ENCODE measurements around the gene LAMC3. TPM values are rescaled to one million over a fixed set of nuclear protein-coding genes. Genes with fewer than 3 reads are reported as not detected.
"Not testable (repeated sequence)": the region's sequence is repeated elsewhere in the genome, so short reads cannot be mapped to it uniquely, and the experiment has no call there.

LAMC3 gene
- total RNA-seq, 2 experiments from 2014 or later = 0.66 to 1.7 TPM

DNA sequence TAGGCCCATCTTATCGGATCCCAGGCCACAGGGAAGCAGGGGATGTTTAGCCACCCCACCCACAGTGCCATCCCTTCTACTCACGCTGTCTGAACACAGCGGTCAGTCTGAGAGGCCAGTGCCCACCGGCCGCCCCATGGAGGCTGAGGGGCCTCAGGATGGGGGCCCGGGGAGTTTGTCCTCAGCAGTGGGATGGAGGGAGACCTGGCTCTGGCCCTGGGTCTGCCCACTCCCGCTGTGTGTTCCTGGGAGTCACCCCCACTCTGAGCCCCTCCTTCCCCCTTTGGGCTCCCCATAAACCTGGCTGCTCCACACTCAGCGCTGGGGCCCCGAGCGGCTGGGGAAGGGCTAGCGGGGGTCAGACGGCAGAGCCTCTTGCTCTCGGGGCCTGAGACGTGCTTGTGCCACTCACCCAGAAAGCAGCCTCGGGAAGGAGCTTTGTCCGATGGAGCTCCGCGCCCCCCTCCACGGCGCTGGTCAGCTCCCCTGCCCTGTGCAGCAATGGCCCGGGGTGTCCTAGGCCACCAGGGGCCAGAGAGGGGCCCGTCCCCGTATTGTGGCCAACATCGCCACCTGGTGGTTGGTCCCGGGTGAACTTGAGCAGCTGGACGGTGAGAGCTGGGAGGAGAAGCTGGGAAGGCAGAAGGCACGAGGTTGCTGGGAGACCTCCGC lies 10.9 kb upstream of the LAMC3 start:
- TF ChIP-seq, protein P1, sequence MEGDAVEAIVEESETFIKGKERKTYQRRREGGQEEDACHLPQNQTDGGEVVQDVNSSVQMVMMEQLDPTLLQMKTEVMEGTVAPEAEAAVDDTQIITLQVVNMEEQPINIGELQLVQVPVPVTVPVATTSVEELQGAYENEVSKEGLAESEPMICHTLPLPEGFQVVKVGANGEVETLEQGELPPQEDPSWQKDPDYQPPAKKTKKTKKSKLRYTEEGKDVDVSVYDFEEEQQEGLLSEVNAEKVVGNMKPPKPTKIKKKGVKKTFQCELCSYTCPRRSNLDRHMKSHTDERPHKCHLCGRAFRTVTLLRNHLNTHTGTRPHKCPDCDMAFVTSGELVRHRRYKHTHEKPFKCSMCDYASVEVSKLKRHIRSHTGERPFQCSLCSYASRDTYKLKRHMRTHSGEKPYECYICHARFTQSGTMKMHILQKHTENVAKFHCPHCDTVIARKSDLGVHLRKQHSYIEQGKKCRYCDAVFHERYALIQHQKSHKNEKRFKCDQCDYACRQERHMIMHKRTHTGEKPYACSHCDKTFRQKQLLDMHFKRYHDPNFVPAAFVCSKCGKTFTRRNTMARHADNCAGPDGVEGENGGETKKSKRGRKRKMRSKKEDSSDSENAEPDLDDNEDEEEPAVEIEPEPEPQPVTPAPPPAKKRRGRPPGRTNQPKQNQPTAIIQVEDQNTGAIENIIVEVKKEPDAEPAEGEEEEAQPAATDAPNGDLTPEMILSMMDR (IDR thresholded peaks at IDR 0.05) = no peak
- H3K4me3 ChIP-seq (ENCODE audit: low read length) = no peak overlapping the region
- ATAC-seq (ENCODE audit: poor library complexity) = no peak

DNA sequence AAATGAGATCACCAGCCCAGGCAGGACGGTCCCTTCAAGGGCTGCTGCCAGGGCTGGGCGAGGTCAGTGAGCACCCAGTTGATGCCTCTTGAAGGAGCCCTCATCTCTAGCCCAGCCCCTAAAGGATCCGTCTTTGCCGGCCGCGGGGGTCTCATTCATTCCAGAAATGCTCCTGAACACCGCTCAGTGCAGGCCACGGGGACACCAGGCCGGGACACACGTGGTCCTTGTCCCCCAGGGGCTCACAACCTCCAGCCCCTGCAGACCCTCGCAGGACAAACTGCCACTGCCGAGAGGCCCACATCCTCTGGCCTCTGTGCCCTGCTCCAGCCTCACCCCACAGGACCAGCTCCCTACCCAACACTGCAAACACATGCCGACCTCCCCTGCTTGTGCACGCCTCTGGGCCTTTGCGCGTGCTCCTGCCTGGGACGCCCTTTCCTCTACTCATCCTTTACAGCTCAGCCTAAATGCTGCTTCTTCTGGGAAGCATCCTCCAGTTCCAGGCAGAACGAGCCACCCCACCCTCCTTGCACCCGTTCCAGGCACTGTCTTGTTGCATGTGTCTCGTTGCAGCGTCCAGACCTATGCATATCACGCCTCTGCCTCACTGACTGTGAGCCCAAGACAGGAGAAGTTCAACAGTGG lies 10.3 kb upstream of the LAMC3 start:
- POLR2A ChIA-PET = no interaction called here
- TF ChIP-seq, protein P1 (IDR thresholded peaks at IDR 0.05) = no peak

More for the DNA sequence above, 10.9 kb upstream of the LAMC3 start:
- ChIA-PET CTCF (no interaction called here), POLR2A (no interaction called here)
- peaks cover 3 to 9% of the 10 kb centered on the region in 2 experiments for H3K27me3 ChIP-seq (ENCODE audit: control insufficient read depth in 1 of 2, insufficient read depth in 2 of 2, low read length in 2 of 2)
- Mint-ChIP-seq H3K4me3 (no peak overlapping the region), H3K36me3 (ENCODE audit: low read depth) (no peaks in the 10 kb centered on the region), H3K27me3 (peaks cover 28% of the 10 kb centered on the region), H3K4me1 (ENCODE audit: low read depth) (no peaks in the 10 kb centered on the region), H3K9me3 (no peaks in the 10 kb centered on the region), H3K27ac (no peak overlapping the region)
- H3K4me1 ChIP-seq (ENCODE audit: insufficient read depth, low read length) = peaks cover 11% of the 10 kb centered on the region
- no peak overlapping the region for H3K27ac ChIP-seq (ENCODE audit: low read depth in 1 of 2, low read length in 2 of 2)
- no peaks in the 10 kb centered on the region for H3K36me3 ChIP-seq (ENCODE audit: insufficient read depth, low read length)
- H3K9me3 ChIP-seq (ENCODE audit: control insufficient read depth in 1 of 2, insufficient read depth in 1 of 2, low read length in 2 of 2) = peaks cover 0 to 5% of the 10 kb centered on the region in 2 experiments
- intact Hi-C loops (cut with DNase I, micrococcal nuclease) = no loop called here
- DNase-seq = peak in 4 of 14 experiments; percentile 14 to 48 (median 32)

DNA sequence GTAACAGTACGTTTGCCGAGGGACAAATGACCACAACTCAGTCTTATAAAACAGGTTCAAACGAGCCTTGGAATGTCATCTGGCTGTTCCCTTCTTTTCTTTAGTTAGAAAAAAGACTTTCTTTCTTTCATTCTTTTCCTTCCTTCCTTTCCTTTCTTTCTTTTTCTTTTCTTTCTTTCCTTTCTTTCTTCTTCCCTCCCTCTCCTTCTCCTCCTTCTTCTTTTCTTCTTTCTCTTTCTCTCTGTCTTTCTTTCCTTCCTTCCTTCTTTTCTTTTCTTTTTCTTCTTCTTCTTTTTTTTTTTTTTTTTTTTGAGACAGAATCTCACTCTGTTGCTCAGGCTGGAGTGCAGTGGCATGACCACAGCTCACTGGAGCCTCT lies 9.7 kb upstream of the LAMC3 start:
- ChIA-PET CTCF (no interaction called here), POLR2A (no interaction called here)
- H3K9me3 ChIP-seq (ENCODE audit: control insufficient read depth in 1 of 2, insufficient read depth in 1 of 2, low read length in 2 of 2) = no peaks in the 10 kb centered on the region
- peaks cover 3 to 9% of the 10 kb centered on the region in 2 experiments for H3K27me3 ChIP-seq (ENCODE audit: control insufficient read depth in 1 of 2, insufficient read depth in 2 of 2, low read length in 2 of 2)
- no peak overlapping the region for H3K4me3 Mint-ChIP-seq
- TF ChIP-seq, protein P1 (IDR thresholded peaks at IDR 0.05) = no peak
- ATAC-seq (ENCODE audit: poor library complexity) = no peak
- H3K36me3 Mint-ChIP-seq (ENCODE audit: low read depth) = no peaks in the 10 kb centered on the region
- no peak overlapping the region for H3K4me3 ChIP-seq (ENCODE audit: low read length)
- peaks cover 32% of the 10 kb centered on the region for H3K27me3 Mint-ChIP-seq
- peaks cover 11% of the 10 kb centered on the region for H3K4me1 ChIP-seq (ENCODE audit: insufficient read depth, low read length)
- intact Hi-C loops (cut with DNase I, micrococcal nuclease) = no loop called here
- H3K27ac Mint-ChIP-seq = no peak overlapping the region
- H3K27ac ChIP-seq (ENCODE audit: low read depth in 1 of 2, low read length in 2 of 2) = no peak overlapping the region
- H3K9me3 Mint-ChIP-seq = no peaks in the 10 kb centered on the region
- no peaks in the 10 kb centered on the region for H3K36me3 ChIP-seq (ENCODE audit: insufficient read depth, low read length)
- no peaks in the 10 kb centered on the region for H3K4me1 Mint-ChIP-seq (ENCODE audit: low read depth)
- DNase-seq = no peak

More for the DNA sequence above, 10.3 kb upstream of the LAMC3 start:
- Mint-ChIP-seq H3K36me3 (ENCODE audit: low read depth) (no peaks in the 10 kb centered on the region), H3K4me3 (no peak overlapping the region), H3K27me3 (peaks cover 28% of the 10 kb centered on the region), H3K4me1 (ENCODE audit: low read depth) (no peaks in the 10 kb centered on the region), H3K27ac (no peak overlapping the region), H3K9me3 (no peaks in the 10 kb centered on the region)
- H3K36me3 ChIP-seq (ENCODE audit: insufficient read depth, low read length) = no peaks in the 10 kb centered on the region
- H3K4me1 ChIP-seq (ENCODE audit: insufficient read depth, low read length) = peaks cover 11% of the 10 kb centered on the region
- no peak overlapping the region for H3K27ac ChIP-seq (ENCODE audit: low read depth in 1 of 2, low read length in 2 of 2)
- intact Hi-C loops (cut with DNase I, micrococcal nuclease) = no loop called here
- H3K27me3 ChIP-seq (ENCODE audit: control insufficient read depth in 1 of 2, insufficient read depth in 2 of 2, low read length in 2 of 2) = peaks cover 3 to 9% of the 10 kb centered on the region in 2 experiments
- H3K4me3 ChIP-seq (ENCODE audit: low read length) = no peak overlapping the region
- H3K9me3 ChIP-seq (ENCODE audit: control insufficient read depth in 1 of 2, insufficient read depth in 1 of 2, low read length in 2 of 2) = no peaks in the 10 kb centered on the region
- CTCF ChIA-PET = no interaction called here
- DNase-seq (peak in 1 of 14 experiments; percentile 8), ATAC-seq (ENCODE audit: poor library complexity) (no peak)

DNA sequence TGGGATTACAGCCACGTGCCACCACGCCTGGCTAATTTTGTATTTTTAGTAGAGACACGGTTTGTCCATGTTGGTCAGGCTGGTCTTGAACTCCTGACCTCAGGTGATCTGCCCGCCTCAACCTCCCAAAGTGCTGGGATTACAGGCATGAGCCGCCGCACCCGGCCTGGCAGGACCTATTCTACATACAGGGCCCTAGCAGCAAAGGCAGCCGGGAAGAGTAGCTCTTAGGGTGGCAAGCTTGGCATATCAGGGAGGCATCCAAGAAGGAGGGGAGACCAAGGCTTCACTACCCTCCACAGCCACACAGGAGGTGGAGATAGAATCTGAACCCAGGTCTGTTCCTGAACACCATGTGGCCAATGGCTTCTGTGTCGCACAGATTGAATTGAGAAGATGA lies 8.4 kb upstream of the LAMC3 start:
- H3K27me3 Mint-ChIP-seq = peaks cover 38% of the 10 kb centered on the region
- ATAC-seq (ENCODE audit: poor library complexity); H3K9me3 Mint-ChIP-seq; H3K4me1 Mint-ChIP-seq (ENCODE audit: low read depth); H3K27ac ChIP-seq (ENCODE audit: low read depth in 1 of 2, low read length in 2 of 2); DNase-seq; H3K4me1 ChIP-seq (ENCODE audit: insufficient read depth, low read length); H3K36me3 ChIP-seq (ENCODE audit: insufficient read depth, low read length); POLR2A ChIA-PET; H3K27ac Mint-ChIP-seq; CTCF ChIA-PET; H3K4me3 Mint-ChIP-seq; H3K36me3 Mint-ChIP-seq (ENCODE audit: low read depth); intact Hi-C loops (cut with DNase I, micrococcal nuclease); H3K9me3 ChIP-seq (ENCODE audit: control insufficient read depth in 1 of 2, insufficient read depth in 1 of 2, low read length in 2 of 2); H3K4me3 ChIP-seq (ENCODE audit: low read length): not testable (repeated sequence)
- H3K27me3 ChIP-seq (ENCODE audit: control insufficient read depth in 1 of 2, insufficient read depth in 2 of 2, low read length in 2 of 2) = peaks cover 3 to 12% of the 10 kb centered on the region in 2 experiments
